ENCODE measurements around the gene ERCC1. TPM values are rescaled to one million over a fixed set of nuclear protein-coding genes. Genes with fewer than 3 reads are reported as not detected.
A peak's percentile ranks its signal among the peaks of the same experiment; 100 is the strongest.

The ERCC1 gene
- total and polyA plus RNA-seq, 2 of the 13 experiments (the other 11 are each of a cell fraction or from before 2014, with no cell fraction given), result 40.0 to 66.4 TPM

DNA sequence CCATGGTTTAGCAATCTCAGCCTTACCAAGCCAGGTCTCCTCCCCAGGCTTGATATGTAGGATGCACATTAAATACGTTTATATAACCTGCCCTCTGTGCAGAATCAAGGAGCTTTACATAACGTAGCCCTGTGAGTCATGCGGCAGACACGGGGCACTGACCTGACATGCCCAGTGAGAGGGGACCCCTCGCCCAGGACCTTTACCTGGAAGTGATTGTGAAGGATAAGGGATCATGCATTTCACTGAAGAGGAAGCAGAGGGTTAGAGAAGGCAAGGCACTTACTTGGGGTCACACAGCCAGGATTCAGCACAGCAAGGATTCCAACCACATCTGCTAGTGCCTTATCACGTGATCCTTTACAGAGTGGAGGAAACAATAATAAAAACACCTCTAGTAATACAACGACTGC, 25.2 kb upstream of the ERCC1 start (continued):
- TF ChIP-seq, protein P1, sequence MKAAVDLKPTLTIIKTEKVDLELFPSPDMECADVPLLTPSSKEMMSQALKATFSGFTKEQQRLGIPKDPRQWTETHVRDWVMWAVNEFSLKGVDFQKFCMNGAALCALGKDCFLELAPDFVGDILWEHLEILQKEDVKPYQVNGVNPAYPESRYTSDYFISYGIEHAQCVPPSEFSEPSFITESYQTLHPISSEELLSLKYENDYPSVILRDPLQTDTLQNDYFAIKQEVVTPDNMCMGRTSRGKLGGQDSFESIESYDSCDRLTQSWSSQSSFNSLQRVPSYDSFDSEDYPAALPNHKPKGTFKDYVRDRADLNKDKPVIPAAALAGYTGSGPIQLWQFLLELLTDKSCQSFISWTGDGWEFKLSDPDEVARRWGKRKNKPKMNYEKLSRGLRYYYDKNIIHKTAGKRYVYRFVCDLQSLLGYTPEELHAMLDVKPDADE (CRISPR knock-in tag; IDR thresholded peaks at IDR 0.05), result no peak
- TF ChIP-seq FOSL2 (CRISPR knock-in tag; IDR thresholded peaks at IDR 0.05) (peak; percentile 96), MYC (CRISPR knock-in tag; IDR thresholded peaks at IDR 0.05; ENCODE audit: borderline replicate concordance) (no peak), TCF12 (IDR thresholded peaks at IDR 0.05) (no peak), TCF12 (CRISPR knock-in tag; IDR thresholded peaks at IDR 0.05) (no peak), THAP11 (CRISPR knock-in tag; IDR thresholded peaks at IDR 0.05) (peak; percentile 32; the same call in 1 of the 2 replicates), ZNF737 (CRISPR knock-in tag; IDR thresholded peaks at IDR 0.05; ENCODE audit: borderline replicate concordance) (no peak), ZNF354B (CRISPR knock-in tag; IDR thresholded peaks at IDR 0.05) (no peak), HDAC1 (CRISPR knock-in tag; IDR thresholded peaks at IDR 0.05) (0 out of 2 replicates have a peak, but pooled peaks have one; percentile 18), SUZ12 (IDR thresholded peaks at IDR 0.05; ENCODE audit: low read depth, low read length) (no peak), ZNF253 (CRISPR knock-in tag; IDR thresholded peaks at IDR 0.05; ENCODE audit: borderline replicate concordance) (no peak), BHLHE40 (IDR thresholded peaks at IDR 0.05; ENCODE audit: low read length) (peak; percentile 61; the same call in 1 of the 2 replicates), HOXA9 (CRISPR knock-in tag; IDR thresholded peaks at IDR 0.05; ENCODE audit: borderline replicate concordance) (no peak), ARID5B (CRISPR knock-in tag; IDR thresholded peaks at IDR 0.05) (no peak; the same call in 1 of the 2 replicates), ZNF136 (CRISPR knock-in tag; IDR thresholded peaks at IDR 0.05; ENCODE audit: low read depth) (no peak), HOMEZ (CRISPR knock-in tag; IDR thresholded peaks at IDR 0.05; ENCODE audit: low read depth) (no peak), AKAP8 (CRISPR knock-in tag; IDR thresholded peaks at IDR 0.05) (no peak), KDM5A (IDR thresholded peaks at IDR 0.05; ENCODE audit: borderline replicate concordance, low read length) (no peak)
- TF ChIP-seq, protein P2, sequence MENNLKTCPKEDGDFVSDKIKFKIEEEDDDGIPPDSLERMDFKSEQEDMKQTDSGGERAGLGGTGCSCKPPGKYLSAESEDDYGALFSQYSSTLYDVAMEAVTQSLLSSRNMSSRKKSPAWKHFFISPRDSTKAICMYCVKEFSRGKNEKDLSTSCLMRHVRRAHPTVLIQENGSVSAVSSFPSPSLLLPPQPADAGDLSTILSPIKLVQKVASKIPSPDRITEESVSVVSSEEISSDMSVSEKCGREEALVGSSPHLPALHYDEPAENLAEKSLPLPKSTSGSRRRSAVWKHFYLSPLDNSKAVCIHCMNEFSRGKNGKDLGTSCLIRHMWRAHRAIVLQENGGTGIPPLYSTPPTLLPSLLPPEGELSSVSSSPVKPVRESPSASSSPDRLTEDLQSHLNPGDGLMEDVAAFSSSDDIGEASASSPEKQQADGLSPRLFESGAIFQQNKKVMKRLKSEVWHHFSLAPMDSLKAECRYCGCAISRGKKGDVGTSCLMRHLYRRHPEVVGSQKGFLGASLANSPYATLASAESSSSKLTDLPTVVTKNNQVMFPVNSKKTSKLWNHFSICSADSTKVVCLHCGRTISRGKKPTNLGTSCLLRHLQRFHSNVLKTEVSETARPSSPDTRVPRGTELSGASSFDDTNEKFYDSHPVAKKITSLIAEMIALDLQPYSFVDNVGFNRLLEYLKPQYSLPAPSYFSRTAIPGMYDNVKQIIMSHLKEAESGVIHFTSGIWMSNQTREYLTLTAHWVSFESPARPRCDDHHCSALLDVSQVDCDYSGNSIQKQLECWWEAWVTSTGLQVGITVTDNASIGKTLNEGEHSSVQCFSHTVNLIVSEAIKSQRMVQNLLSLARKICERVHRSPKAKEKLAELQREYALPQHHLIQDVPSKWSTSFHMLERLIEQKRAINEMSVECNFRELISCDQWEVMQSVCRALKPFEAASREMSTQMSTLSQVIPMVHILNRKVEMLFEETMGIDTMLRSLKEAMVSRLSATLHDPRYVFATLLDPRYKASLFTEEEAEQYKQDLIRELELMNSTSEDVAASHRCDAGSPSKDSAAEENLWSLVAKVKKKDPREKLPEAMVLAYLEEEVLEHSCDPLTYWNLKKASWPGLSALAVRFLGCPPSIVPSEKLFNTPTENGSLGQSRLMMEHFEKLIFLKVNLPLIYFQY (CRISPR knock-in tag; IDR thresholded peaks at IDR 0.05; ENCODE audit: borderline replicate concordance), result no peak
- TF ChIP-seq, protein P3, sequence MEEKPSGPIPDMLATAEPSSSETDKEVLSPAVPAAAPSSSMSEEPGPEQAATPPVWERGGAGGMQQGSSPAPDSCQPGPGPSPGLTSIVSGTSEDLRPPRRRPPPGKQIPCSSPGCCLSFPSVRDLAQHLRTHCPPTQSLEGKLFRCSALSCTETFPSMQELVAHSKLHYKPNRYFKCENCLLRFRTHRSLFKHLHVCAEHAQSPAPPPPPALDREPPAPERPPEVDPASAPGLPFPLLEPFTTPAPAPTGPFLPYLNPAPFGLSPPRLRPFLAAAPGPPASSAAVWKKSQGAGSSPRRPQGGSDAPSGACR (CRISPR knock-in tag; IDR thresholded peaks at IDR 0.05), result no peak
